H1 (cell line): ENCODE measurements around the gene PTPRD. TPM values are rescaled to one million over a fixed set of nuclear protein-coding genes. Genes with fewer than 3 reads are reported as not detected.

Experiments used
- CTCF ChIA-PET: fragments of 300-600 bp; sonication (Branson Sonifier 250); formaldehyde crosslinking; loops from one replicate; lab custom pipeline; 2021; ENCODE audit not compliant: partially characterized antibody; lab: Charles Lee
- POLR2A ChIA-PET: fragments of 300-600 bp; sonication (Branson Sonifier 250); formaldehyde crosslinking; loops from one replicate; lab custom pipeline; 2021; ENCODE audit warnings: inconsistent platforms; ENCODE audit not compliant: partially characterized antibody; lab: Charles Lee
- DNase-seq, 2 experiments: peaks; one replicate each; pipeline versions ENCODE4 v3.0.0 to v3.0.0-alpha.2; 2010 to 2022; ENCODE audit warnings: low spot score in 2 of 2, low read depth in 1 of 2, mixed read lengths in 1 of 2
- FAIRE-seq: peaks from 2 replicates; lab custom pipeline; 2011; peaks lifted over from hg19 to GRCh38; lab: Jason Lieb, UNC
- H2AFZ ChIP-seq: 2 replicates; pipeline ENCODE4 v1.8.1; 2012; ENCODE audit warnings: low read length, inconsistent platforms
- H2AK5ac ChIP-seq: 2 replicates; pipeline ENCODE4 v1.6.1; 2013; ENCODE audit warnings: low read depth, low read length
- H2BK120ac ChIP-seq: replicated peaks from 2 replicates; pipeline ENCODE3; 2013; ENCODE audit warnings: low read depth, low read length, inconsistent platforms
- H2BK12ac ChIP-seq: 2 replicates; pipeline ENCODE4 v1.6.1; 2013; ENCODE audit warnings: low read depth, low read length
- H2BK15ac ChIP-seq: 2 replicates; pipeline ENCODE4 v1.6.1; 2013; ENCODE audit warnings: low read length
- H2BK20ac ChIP-seq: 2 replicates; pipeline ENCODE4 v1.6.1; 2013; ENCODE audit warnings: low read length
- H2BK5ac ChIP-seq: 2 replicates; pipeline ENCODE4 v1.6.1; 2013; ENCODE audit warnings: low read depth, low read length
- H3K14ac ChIP-seq: 2 replicates; pipeline ENCODE4 v1.6.1; 2013; ENCODE audit warnings: inconsistent platforms; ENCODE audit not compliant: insufficient read length
- H3K18ac ChIP-seq: 2 replicates; pipeline ENCODE4 v1.6.1; 2013; ENCODE audit warnings: low read length; ENCODE audit errors: extremely low read depth
- H3K23ac ChIP-seq: 2 replicates; pipeline ENCODE4 v1.6.1; 2013; ENCODE audit warnings: inconsistent platforms; ENCODE audit not compliant: insufficient read length
- H3K23me2 ChIP-seq: 2 replicates; pipeline ENCODE4 v1.6.1; 2013; ENCODE audit warnings: low read depth, low read length
- H3K27ac ChIP-seq: 2 replicates; pipeline ENCODE4 v1.6.1; 2011; ENCODE audit warnings: low read depth, low read length, inconsistent platforms
- H3K27me3 ChIP-seq, 4 experiments: replicated peaks in 1 of 4; 1 replicate in 1 of 4; 2 replicates in 3 of 4; pipeline versions ENCODE4 v1.6.1 to v1.8.1; 2011 to 2013; ENCODE audit warnings: low read length in 3 of 4, mild to moderate bottlenecking in 3 of 4, inconsistent platforms in 2 of 4, mixed read lengths in 2 of 4, moderate library complexity in 1 of 4; ENCODE audit not compliant: control insufficient read depth in 3 of 4, insufficient read depth in 3 of 4; ENCODE audit errors: extremely low read depth in 1 of 4
- H3K36me3 ChIP-seq, 4 experiments: 2 replicates each; pipeline versions ENCODE4 v1.6.1 to v1.8.1; 2011 to 2013; ENCODE audit warnings: mild to moderate bottlenecking in 4 of 4, low read length in 3 of 4, moderate library complexity in 2 of 4, control low read depth in 1 of 4, inconsistent platforms in 1 of 4; ENCODE audit not compliant: insufficient read depth in 4 of 4, control insufficient read depth in 2 of 4
- H3K4ac ChIP-seq: replicated peaks from 2 replicates; pipeline ENCODE3; 2013; ENCODE audit warnings: low read length, low read depth, mixed read lengths, inconsistent platforms; ENCODE audit not compliant: insufficient read length
- H3K4me1 ChIP-seq, 4 experiments: replicated peaks in 1 of 4; 1 replicate in 1 of 4; 2 replicates in 3 of 4; pipeline versions ENCODE4 v1.6.1 to v1.8.1; 2011 to 2013; ENCODE audit warnings: low read length in 3 of 4, inconsistent platforms in 2 of 4, mixed read lengths in 1 of 4; ENCODE audit not compliant: insufficient read depth in 4 of 4, control insufficient read depth in 3 of 4
- H3K4me2 ChIP-seq, 2 experiments: 2 replicates each; pipeline versions ENCODE4 v1.6.1 to v1.8.1; 2011 to 2013; ENCODE audit warnings: low read depth in 2 of 2, low read length in 2 of 2, control low read depth in 1 of 2, inconsistent platforms in 1 of 2, mild to moderate bottlenecking in 1 of 2; ENCODE audit not compliant: insufficient read depth in 1 of 2
- H3K4me3 ChIP-seq, 4 experiments: fragments of 200-600, 300-600 bp in 1 of 4; sonication (generic), shearing (Covaris generic), sonication (Bioruptor Twin) in 1 of 4; 2 replicates each; pipeline versions ENCODE4 v1.5.1 to v1.8.1; 2011 to 2016; ENCODE audit warnings: low read length in 4 of 4, low read depth in 3 of 4, control low read depth in 2 of 4, inconsistent platforms in 2 of 4, mild to moderate bottlenecking in 2 of 4, mixed read lengths in 1 of 4, moderate library complexity in 1 of 4; ENCODE audit not compliant: insufficient read depth in 2 of 4; ENCODE audit errors: extremely low read depth in 1 of 4
- H3K56ac ChIP-seq: replicated peaks from 2 replicates; pipeline ENCODE3; 2013; ENCODE audit warnings: low read depth, mild to moderate bottlenecking, mixed read lengths, low read length, inconsistent platforms; ENCODE audit not compliant: insufficient read length
- H3K79me1 ChIP-seq: 2 replicates; pipeline ENCODE4 v1.6.1; 2013; ENCODE audit warnings: low read depth, low read length, control low read depth
- H3K79me2 ChIP-seq, 2 experiments: 2 replicates each; pipeline versions ENCODE4 v1.6.1 to v1.8.1; 2012 to 2013; ENCODE audit warnings: low read length in 2 of 2, mild to moderate bottlenecking in 2 of 2, inconsistent platforms in 1 of 2; ENCODE audit not compliant: insufficient read depth in 2 of 2, control insufficient read depth in 1 of 2
- H3K9ac ChIP-seq, 4 experiments: replicated peaks in 1 of 4; 1 replicate in 1 of 4; 2 replicates in 3 of 4; pipeline versions ENCODE4 v1.6.1 to v1.8.1; 2011 to 2013; ENCODE audit warnings: low read depth in 3 of 4, low read length in 3 of 4, control low read depth in 2 of 4, mild to moderate bottlenecking in 2 of 4, moderate library complexity in 2 of 4, inconsistent platforms in 1 of 4; ENCODE audit errors: extremely low read depth in 1 of 4
- H3K9me3 ChIP-seq, 2 experiments: 2 replicates each; pipeline versions ENCODE4 v1.6.1 to v1.8.1; 2012 to 2013; ENCODE audit warnings: mild to moderate bottlenecking in 2 of 2, moderate library complexity in 2 of 2, control low read depth in 1 of 2, inconsistent platforms in 1 of 2, low read depth in 1 of 2, low read length in 1 of 2, mixed read lengths in 1 of 2; ENCODE audit not compliant: insufficient read depth in 2 of 2
- H4K20me1 ChIP-seq, 2 experiments: replicated peaks in 1 of 2; 2 replicates each; pipeline versions ENCODE3 to v1.8.1; 2011 to 2013; ENCODE audit warnings: inconsistent platforms in 2 of 2, low read length in 2 of 2, mild to moderate bottlenecking in 1 of 2; ENCODE audit not compliant: insufficient read depth in 2 of 2, control insufficient read depth in 1 of 2
- H4K5ac ChIP-seq: 2 replicates; pipeline ENCODE4 v1.6.1; 2013; ENCODE audit warnings: low read length, low read depth, mixed read lengths, inconsistent platforms; ENCODE audit not compliant: insufficient read length
- H4K8ac ChIP-seq: 2 replicates; pipeline ENCODE4 v1.8.0; 2013; ENCODE audit warnings: mild to moderate bottlenecking, moderate library complexity, low read length, inconsistent platforms; ENCODE audit not compliant: insufficient read depth; ENCODE audit errors: extremely low read depth
- H4K91ac ChIP-seq: replicated peaks from 2 replicates; pipeline ENCODE3; 2013; ENCODE audit warnings: low read length, mixed read lengths, inconsistent platforms; ENCODE audit not compliant: insufficient read length
- BRCA1 ChIP-seq: IDR thresholded peaks from 2 replicates; pipeline ENCODE4 v1.6.1; 2012; ENCODE audit warnings: low read depth, low read length, improper control_type of control experiment
- HDAC2 ChIP-seq, 2 experiments: fragments of 300-600 bp in 1 of 2; sonication (generic) in 1 of 2; IDR thresholded peaks; 2 replicates each; pipeline ENCODE4 v1.6.1; 2011 to 2012; ENCODE audit warnings: low read depth in 2 of 2, low read length in 2 of 2, mild to moderate bottlenecking in 2 of 2, moderate library complexity in 2 of 2, borderline replicate concordance in 1 of 2, inconsistent platforms in 1 of 2
- POU5F1 ChIP-seq: IDR thresholded peaks from 2 replicates; pipeline ENCODE4 v1.6.1; 2011; ENCODE audit warnings: low read depth, mild to moderate bottlenecking, low read length, moderate library complexity
- SIRT6 ChIP-seq: IDR thresholded peaks from one replicate; pipeline ENCODE4 v1.7.1; 2012; ENCODE audit warnings: low read length, inconsistent platforms
- TCF12 ChIP-seq: IDR thresholded peaks from 2 replicates; pipeline ENCODE4 v1.6.1; 2011; ENCODE audit warnings: low read depth, mild to moderate bottlenecking, low read length
- USF2 ChIP-seq: IDR thresholded peaks from 2 replicates; pipeline ENCODE4 v1.6.1; 2011; ENCODE audit warnings: low read length, improper control_type of control experiment
- WGBS, 2 experiments: shearing (Covaris generic) in 1 of 2; methylation state at CpG; one replicate each; pipeline versions ENCODE4 v1.1.6 to v1.1.7; 2013 to 2015; ENCODE audit warnings: low lambda C conversion rate in 2 of 2, mixed read lengths in 2 of 2, inconsistent platforms in 1 of 2, low coverage in 1 of 2, missing lambda C conversion rate in 1 of 2; ENCODE audit not compliant: insufficient replicate concordance in 2 of 2, insufficient coverage in 1 of 2, insufficient read length in 1 of 2; ENCODE audit errors: extremely low coverage in 1 of 2, missing lambda C conversion rate in 1 of 2; 5-methylcytosine and 5-hydroxymethylcytosine counted together
- polyA plus RNA-seq, 7 experiments: library from polyadenylated mRNA; depleted of rRNA in 3 of 7; stranded (reverse) in 5 of 7; unstranded in 2 of 7; fragments of >200 nt in 5 of 7; fragments of 200-250 nt in 2 of 7; gene quantifications; 1 replicate in 5 of 7; 2 replicates in 1 of 7; 4 replicates in 1 of 7; pipeline versions ENCODE4 v1.2.1 to v1.2.3, GENCODE V29; 2011 to 2013; ENCODE audit warnings: missing spikeins in 2 of 7, mixed read lengths in 2 of 7
- total RNA-seq: library from RNA; stranded (reverse); fragmentation: NEBNext Ultra II Directional; extraction: Animal tissue kit (Norgen Biotek cat#: 25700); gene quantifications from 2 replicates; pipeline ENCODE4 v1.2.1, GENCODE V29; 2021
- TF ChIP-seq, protein P1 (sequence below): IDR thresholded peaks from 2 replicates; pipeline ENCODE4 v1.6.1; 2012; ENCODE audit warnings: low read length, inconsistent platforms

The PTPRD gene
- total and polyA plus RNA-seq, 2 of the 8 experiments (the other 6 are each of a cell fraction or from before 2014, with no cell fraction given), result 17.2 to 77.0 TPM

- peak overlapping the region; percentile 100 for H2BK5ac ChIP-seq
- peak in 1 of 2 experiments; percentile 88 for DNase-seq
- H3K4me3 ChIP-seq, result peak overlapping the region in 1 of 4 experiments; percentile 48; a peak in 2 of 8 replicates
- ChIA-PET CTCF (interaction anchor here (0.8 to 1.1 kb wide), 3 partner anchors 10 to 386 kb away, joined by 3 read pairs; no protein-coding TSS in a partner anchor), POLR2A (interaction anchor here (0.8 to 1.8 kb wide), 5 partner anchors 10 to 37 kb away, joined by 3 to 4 read pairs (median 4); no protein-coding TSS in a partner anchor)
- H3K79me1 ChIP-seq, result no peaks in the 10 kb centered on the region
- H3K4me1 ChIP-seq, result peaks cover 4 to 13% (median 11%) of the 10 kb centered on the region in 4 experiments
- H3K27me3 ChIP-seq, result no peaks in the 10 kb centered on the region; a peak in 1 of 7 replicates
- H3K36me3 ChIP-seq, result no peaks in the 10 kb centered on the region
- H2AFZ ChIP-seq, result no peak overlapping the region
- no peak overlapping the region for H4K8ac ChIP-seq
- no peak overlapping the region for H2BK15ac ChIP-seq
- no peak overlapping the region for H3K14ac ChIP-seq
- peak overlapping the region; percentile 100 for H2BK120ac ChIP-seq
- H3K9ac ChIP-seq, result peak overlapping the region in 1 of 4 experiments; percentile 35; a peak in 2 of 7 replicates
- H3K27ac ChIP-seq, result peak overlapping the region; percentile 95
- peak overlapping the region; percentile 99 for H2BK12ac ChIP-seq
- peak overlapping the region; percentile 99; the same call in 1 of the 2 replicates for H2AK5ac ChIP-seq
- H3K18ac ChIP-seq, result peak overlapping the region; percentile 100
- no peak overlapping the region for H3K4ac ChIP-seq
- no peaks in the 10 kb centered on the region for H3K9me3 ChIP-seq
- H3K56ac ChIP-seq, result peak overlapping the region; percentile 78
- no peaks in the 10 kb centered on the region for H4K20me1 ChIP-seq
- peak overlapping the region; percentile 99 for H4K5ac ChIP-seq
- H2BK20ac ChIP-seq, result peak overlapping the region; percentile 100
- H3K23ac ChIP-seq, result no peak overlapping the region
- FAIRE-seq, result peak; percentile 95
- H3K79me2 ChIP-seq, result no peaks in the 10 kb centered on the region
- H4K91ac ChIP-seq, result peak overlapping the region; percentile 100
- H3K4me2 ChIP-seq, result peak overlapping the region; percentile 57 to 62
- no peaks in the 10 kb centered on the region for H3K23me2 ChIP-seq
- 7% methylated on average over 4 of the region's 4 CpGs; no CpG with 5 or more reads in 1 of the 2 experiments for WGBS, 2 experiments
- TF ChIP-seq HDAC2 (IDR thresholded peaks at IDR 0.05; ENCODE audit: borderline replicate concordance in 1 of 2, low read depth in 2 of 2, low read length in 2 of 2) (0 out of 4 replicates have a peak, but pooled peaks of 1 of the 2 experiments have one; percentile 77), SIRT6 (no peak), BRCA1 (no peak), TCF12 (0 out of 2 replicates have a peak, but pooled peaks have one; percentile 60), USF2 (no peak), POU5F1 (peak; percentile 78; the same call in 1 of the 2 replicates)
- TF ChIP-seq, protein P1, sequence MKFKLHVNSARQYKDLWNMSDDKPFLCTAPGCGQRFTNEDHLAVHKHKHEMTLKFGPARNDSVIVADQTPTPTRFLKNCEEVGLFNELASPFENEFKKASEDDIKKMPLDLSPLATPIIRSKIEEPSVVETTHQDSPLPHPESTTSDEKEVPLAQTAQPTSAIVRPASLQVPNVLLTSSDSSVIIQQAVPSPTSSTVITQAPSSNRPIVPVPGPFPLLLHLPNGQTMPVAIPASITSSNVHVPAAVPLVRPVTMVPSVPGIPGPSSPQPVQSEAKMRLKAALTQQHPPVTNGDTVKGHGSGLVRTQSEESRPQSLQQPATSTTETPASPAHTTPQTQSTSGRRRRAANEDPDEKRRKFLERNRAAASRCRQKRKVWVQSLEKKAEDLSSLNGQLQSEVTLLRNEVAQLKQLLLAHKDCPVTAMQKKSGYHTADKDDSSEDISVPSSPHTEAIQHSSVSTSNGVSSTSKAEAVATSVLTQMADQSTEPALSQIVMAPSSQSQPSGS, result peak; percentile 80
These were observed 1055.7 kb downstream of the PTPRD start for GRCh38 chr9:9556865-9557803.
